Stomach smooth muscle (tissue), 2 donors: ENCODE results near the gene AGPAT2.
A peak's percentile ranks its signal among the peaks of the same experiment; 100 is the strongest.

Experiments used
- H3K27ac ChIP-seq: one replicate; pipeline ENCODE4 v1.7.0; 2013; ENCODE audit warnings: mild to moderate bottlenecking, low read length, inconsistent platforms
- H3K27me3 ChIP-seq, 2 donors: one replicate each; pipeline ENCODE4 v1.7.0; 2013; ENCODE audit warnings: low read length in 2 of 2; ENCODE audit not compliant: insufficient read depth in 2 of 2, control insufficient read depth in 1 of 2
- H3K36me3 ChIP-seq, 2 donors: one replicate each; pipeline ENCODE4 v1.7.0; 2013; ENCODE audit warnings: low read length in 2 of 2; ENCODE audit not compliant: control insufficient read depth in 2 of 2, insufficient read depth in 2 of 2
- H3K4me1 ChIP-seq: one replicate; pipeline ENCODE4 v1.7.0; 2013; ENCODE audit warnings: low read length; ENCODE audit not compliant: control insufficient read depth, insufficient read depth
- H3K4me3 ChIP-seq, 2 donors: one replicate each; pipeline ENCODE4 v1.7.0; 2013; ENCODE audit warnings: low read length in 2 of 2
- H3K9ac ChIP-seq, 2 donors: one replicate each; pipeline ENCODE4 v1.7.0; 2013; ENCODE audit warnings: low read length in 2 of 2, mild to moderate bottlenecking in 1 of 2
- H3K9me3 ChIP-seq, 2 donors: one replicate each; pipeline ENCODE4 v1.7.0; 2013; ENCODE audit warnings: low read length in 2 of 2; ENCODE audit not compliant: control insufficient read depth in 2 of 2
- donor health status: healthy.
- donor health status: Pancreatic carcinoma.

Gene AGPAT2

GRCh38 chr9:136685790-136686533 lies 1.3 kb downstream of the AGPAT2 start:
- Histone ChIP-seq H3K9me3 (no peaks in the 10 kb centered on the region), H3K27me3 (no peaks in the 10 kb centered on the region), H3K9ac (peak overlapping the region; percentile 60 to 69), H3K4me3 (peak overlapping the region; percentile 69 to 79), H3K27ac (no peak overlapping the region), H3K36me3 (no peaks in the 10 kb centered on the region), H3K4me1 (peaks cover 26% of the 10 kb centered on the region)

- H3K4me1 ChIP-seq = peaks cover 23% of the 10 kb centered on the region
- no peaks in the 10 kb centered on the region for H3K36me3 ChIP-seq
- H3K9ac ChIP-seq = peak overlapping the region in 1 of 2 donors; percentile 69
- no peak overlapping the region for H3K4me3 ChIP-seq
- no peaks in the 10 kb centered on the region for H3K27me3 ChIP-seq
- H3K9me3 ChIP-seq = no peaks in the 10 kb centered on the region
- no peak overlapping the region for H3K27ac ChIP-seq
Observed at GRCh38 chr9:136685216-136685615, 2.0 kb downstream of the AGPAT2 start.

- Histone ChIP-seq H3K9ac (no peak overlapping the region), H3K4me3 (no peak overlapping the region)
Observed at GRCh38 chr9:136684799-136685198, 2.5 kb downstream of the AGPAT2 start.

GRCh38 chr9:136684339-136684738 lies 2.9 kb downstream of the AGPAT2 start:
- peaks cover 23% of the 10 kb centered on the region for H3K4me1 ChIP-seq
- no peaks in the 10 kb centered on the region for H3K36me3 ChIP-seq
- H3K9ac ChIP-seq = no peak overlapping the region
- H3K27ac ChIP-seq = no peak overlapping the region
- H3K27me3 ChIP-seq = no peaks in the 10 kb centered on the region
- H3K4me3 ChIP-seq = no peak overlapping the region
- no peaks in the 10 kb centered on the region for H3K9me3 ChIP-seq

More at GRCh38 chr9:136684799-136685198, 2.5 kb downstream of the AGPAT2 start:
- Histone ChIP-seq H3K27ac (no peak overlapping the region), H3K9me3 (no peaks in the 10 kb centered on the region), H3K27me3 (no peaks in the 10 kb centered on the region), H3K4me1 (peaks cover 23% of the 10 kb centered on the region), H3K36me3 (no peaks in the 10 kb centered on the region)

GRCh38 chr9:136683755-136684154 lies 3.5 kb downstream of the AGPAT2 start:
- Histone ChIP-seq H3K36me3 (no peaks in the 10 kb centered on the region), H3K4me3 (no peak overlapping the region), H3K9ac (no peak overlapping the region), H3K27ac (no peak overlapping the region), H3K9me3 (no peaks in the 10 kb centered on the region), H3K27me3 (no peaks in the 10 kb centered on the region), H3K4me1 (peaks cover 23% of the 10 kb centered on the region)

GRCh38 chr9:136683173-136683745 lies 4.0 kb downstream of the AGPAT2 start:
- Histone ChIP-seq H3K4me1 (peaks cover 23% of the 10 kb centered on the region), H3K9ac (no peak overlapping the region)

GRCh38 chr9:136682710-136683109 lies 4.5 kb downstream of the AGPAT2 start:
- H3K36me3 ChIP-seq = no peaks in the 10 kb centered on the region
- no peaks in the 10 kb centered on the region for H3K27me3 ChIP-seq
- no peak overlapping the region for H3K27ac ChIP-seq
- H3K4me3 ChIP-seq = no peak overlapping the region
- no peaks in the 10 kb centered on the region for H3K9me3 ChIP-seq
- H3K4me1 ChIP-seq = peaks cover 23% of the 10 kb centered on the region
- H3K9ac ChIP-seq = no peak overlapping the region

More at GRCh38 chr9:136683173-136683745, 4.0 kb downstream of the AGPAT2 start:
- no peaks in the 10 kb centered on the region for H3K9me3 ChIP-seq
- no peaks in the 10 kb centered on the region for H3K27me3 ChIP-seq
- H3K4me3 ChIP-seq = no peak overlapping the region
- H3K36me3 ChIP-seq = no peaks in the 10 kb centered on the region
- H3K27ac ChIP-seq = no peak overlapping the region

- Histone ChIP-seq H3K9me3 (no peaks in the 10 kb centered on the region), H3K27me3 (no peaks in the 10 kb centered on the region), H3K27ac (no peak overlapping the region), H3K36me3 (no peaks in the 10 kb centered on the region), H3K4me1 (peaks cover 23% of the 10 kb centered on the region), H3K4me3 (no peak overlapping the region), H3K9ac (no peak overlapping the region)
Observed at GRCh38 chr9:136681945-136682699, 5.1 kb downstream of the AGPAT2 start.

- Histone ChIP-seq H3K9ac (no peak overlapping the region), H3K4me1 (peaks cover 18% of the 10 kb centered on the region), H3K36me3 (peaks cover 0 to 4% of the 10 kb centered on the region in 2 donors), H3K4me3 (no peak overlapping the region), H3K27me3 (no peaks in the 10 kb centered on the region), H3K27ac (no peak overlapping the region), H3K9me3 (no peaks in the 10 kb centered on the region)
Observed at GRCh38 chr9:136681029-136681428, 6.2 kb downstream of the AGPAT2 start.

GRCh38 chr9:136679431-136679941 lies 7.8 kb downstream of the AGPAT2 start:
- H3K27ac ChIP-seq = no peak overlapping the region
- peaks cover 1 to 4% of the 10 kb centered on the region in 2 donors for H3K36me3 ChIP-seq
- no peaks in the 10 kb centered on the region for H3K27me3 ChIP-seq
- peaks cover 4% of the 10 kb centered on the region for H3K4me1 ChIP-seq
- no peaks in the 10 kb centered on the region for H3K9me3 ChIP-seq
- no peak overlapping the region for H3K4me3 ChIP-seq
- no peak overlapping the region for H3K9ac ChIP-seq
